Skeletal muscle satellite cell (primary cell): ENCODE measurements around the gene PIGU. TPM values are rescaled to one million over a fixed set of nuclear protein-coding genes. Genes with fewer than 3 reads are reported as not detected.

Experiments used
- H3K27me3 ChIP-seq: 2 replicates; pipeline ENCODE4 v1.7.0; 2013; ENCODE audit warnings: low read length; ENCODE audit not compliant: control insufficient read depth, insufficient read depth
- H3K36me3 ChIP-seq: 2 replicates; pipeline ENCODE4 v1.7.0; 2013; ENCODE audit warnings: mild to moderate bottlenecking, control low read depth, low read length; ENCODE audit not compliant: insufficient read depth
- H3K4me1 ChIP-seq: 2 replicates; pipeline ENCODE4 v1.7.0; 2013; ENCODE audit warnings: low read length; ENCODE audit not compliant: control insufficient read depth, insufficient read depth
- H3K4me2 ChIP-seq: 2 replicates; pipeline ENCODE4 v1.7.0; 2013; ENCODE audit warnings: mild to moderate bottlenecking, low read length
- H3K4me3 ChIP-seq: 2 replicates; pipeline ENCODE4 v1.7.0; 2013; ENCODE audit warnings: low read length
- H3K9ac ChIP-seq: 2 replicates; pipeline ENCODE4 v1.7.0; 2013; ENCODE audit warnings: mild to moderate bottlenecking, low read depth, low read length, moderate library complexity
- H3K9me3 ChIP-seq: replicated peaks from 2 replicates; pipeline ENCODE4 v1.7.0; 2013; ENCODE audit warnings: mild to moderate bottlenecking, control low read depth, low read length
- small RNA-seq: library from RNA; depleted of rRNA; stranded (forward); fragments of <200 nt; gene quantifications from one replicate; pipeline ENCODE3, GENCODE V24; 2012

Gene PIGU

GRCh38 chr20:34512266-34512954 is 164.5 kb downstream of the PIGU start:
- no peak overlapping the region for H3K4me3 ChIP-seq
- no peaks in the 10 kb centered on the region for H3K9me3 ChIP-seq
- H3K4me2 ChIP-seq = no peak overlapping the region
- peaks cover 15% of the 10 kb centered on the region for H3K4me1 ChIP-seq
- H3K27me3 ChIP-seq = no peaks in the 10 kb centered on the region
- no peak overlapping the region for H3K9ac ChIP-seq
- H3K36me3 ChIP-seq = peaks cover 41% of the 10 kb centered on the region

DNA sequence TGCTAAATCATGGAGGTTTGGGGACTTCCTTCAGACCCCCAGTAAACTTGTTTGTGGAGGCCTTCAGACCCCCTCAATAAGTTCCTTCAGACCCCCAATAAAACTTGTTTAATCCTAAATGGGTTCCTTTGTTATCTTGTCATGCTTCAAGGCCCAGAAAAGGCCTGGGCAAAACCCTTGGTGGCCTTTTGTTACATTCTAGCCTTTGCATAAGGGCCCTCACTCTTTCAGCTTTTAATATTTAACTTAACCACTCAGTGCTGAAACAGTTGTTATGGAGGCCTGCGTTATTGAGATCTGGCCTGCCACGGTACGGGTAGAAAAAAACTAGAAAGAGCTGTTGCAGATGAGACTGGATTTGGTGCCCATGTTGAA is 165.0 kb downstream of the PIGU start:
- H3K27me3 ChIP-seq = no peaks in the 10 kb centered on the region
- no peaks in the 10 kb centered on the region for H3K9me3 ChIP-seq
- H3K36me3 ChIP-seq = peaks cover 46% of the 10 kb centered on the region
- no peak overlapping the region for H3K4me2 ChIP-seq
- H3K4me1 ChIP-seq = peaks cover 15% of the 10 kb centered on the region
- H3K9ac ChIP-seq = no peak overlapping the region
- H3K4me3 ChIP-seq = no peak overlapping the region

DNA sequence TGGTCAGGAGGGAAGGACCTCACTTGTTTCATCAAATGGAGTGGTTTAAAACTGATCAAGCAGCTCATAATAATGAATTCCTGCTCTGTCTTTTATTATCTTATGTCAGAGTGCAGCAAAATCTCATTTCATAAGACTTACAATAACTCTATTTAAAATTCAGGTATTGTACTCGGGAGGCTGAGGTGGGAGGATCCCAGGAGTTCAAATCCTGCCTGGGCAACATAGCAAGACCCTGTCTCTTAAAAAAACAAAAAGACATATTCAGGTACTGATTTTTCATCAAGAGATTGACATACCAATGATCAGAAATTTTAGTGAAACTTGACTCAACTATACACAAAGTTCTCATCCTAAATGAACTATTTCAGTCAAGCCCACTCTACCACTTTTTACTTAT is 166.3 kb downstream of the PIGU start:
- H3K9me3 ChIP-seq = no peaks in the 10 kb centered on the region
- no peak overlapping the region for H3K4me3 ChIP-seq
- peaks cover 11% of the 10 kb centered on the region for H3K4me1 ChIP-seq
- H3K27me3 ChIP-seq = no peaks in the 10 kb centered on the region
- H3K36me3 ChIP-seq = peaks cover 58% of the 10 kb centered on the region
- H3K4me2 ChIP-seq = no peak overlapping the region
- H3K9ac ChIP-seq = no peak overlapping the region

Small RNAs within 50 kb of the gene (small RNA-seq; reads per million reads assigned to genes)
- gene AL118520.1 (not detected), gene RF00019 (not detected)
